K562 (cell line): ENCODE data around the gene LRCH1. TPM values are rescaled to one million over a fixed set of nuclear protein-coding genes. Genes with fewer than 3 reads are reported as not detected.

Experiments used
- ATAC-seq: fragments of 200-7000 bp; cut with Tn5 transposase; 3 replicates; pipeline ENCODE4 v1.9.1; 2020; ENCODE audit warnings: moderate library complexity
- BruUV-seq: library from RNA; stranded (reverse); fragments of 400-500 nt; replicated peaks from 2 replicates; lab custom pipeline; 2021; lab: Mats Ljungman, UMichigan
- CTCF ChIA-PET: fragments of 300-600 bp; formaldehyde crosslinking; extraction: SDS; loops from one replicate; lab custom pipeline; 2021; ENCODE audit warnings: low intra/inter-chr PET ratio; lab: Yijun Ruan, JAX
- POLR2A ChIA-PET: fragments of 300-600, 350-650 bp; sonication (Branson Sonifier 250); formaldehyde crosslinking; extraction: SDS; loops from one replicate; lab custom pipeline; 2021; ENCODE audit warnings: antibody characterized with exemption, inconsistent platforms; lab: Yijun Ruan, JAX
- DNase-seq, 4 experiments: peaks; one replicate each; pipeline versions ENCODE4 v3.0.0 to v3.0.0-alpha.2; 2011 to 2018; ENCODE audit warnings: low spot score in 3 of 4, mixed read lengths in 3 of 4; ENCODE audit errors: extremely low read depth in 1 of 4
- FAIRE-seq: peaks from 2 replicates; lab custom pipeline; 2011; peaks lifted over from hg19 to GRCh38; lab: Jason Lieb, UNC
- H2AFZ ChIP-seq: 2 replicates; pipeline ENCODE4 v1.6.0; 2011; ENCODE audit warnings: low read depth, low read length, control low read depth, inconsistent platforms
- H3K27ac ChIP-seq: fragments of 200-600 bp; 3 replicates; pipeline ENCODE4 v1.8.0; 2011; ENCODE audit warnings: low read depth, mild to moderate bottlenecking, control low read depth, inconsistent platforms, low read length, moderate library complexity, mixed read lengths; ENCODE audit errors: extremely low read depth
- H3K27me3 ChIP-seq, 2 experiments: fragments of 300-600 bp in 1 of 2; 2 replicates in 1 of 2; 3 replicates in 1 of 2; pipeline versions ENCODE4 v1.6.0 to v1.8.0; 2011; ENCODE audit warnings: inconsistent platforms in 2 of 2, low read length in 2 of 2, mild to moderate bottlenecking in 1 of 2, mixed read lengths in 1 of 2, moderate library complexity in 1 of 2; ENCODE audit not compliant: control insufficient read depth in 2 of 2, insufficient read depth in 2 of 2
- H3K36me3 ChIP-seq: fragments of 300-600 bp; 3 replicates; pipeline ENCODE4 v1.8.0; 2011; ENCODE audit warnings: mild to moderate bottlenecking, low read length, inconsistent platforms; ENCODE audit not compliant: control insufficient read depth, insufficient read depth
- H3K4me1 ChIP-seq, 2 experiments: fragments of 200-600 bp in 1 of 2; replicated peaks in 1 of 2; 2 replicates in 1 of 2; 3 replicates in 1 of 2; pipeline versions ENCODE4 v1.5.1 to v1.8.0; 2011; ENCODE audit warnings: inconsistent platforms in 2 of 2, low read length in 2 of 2, mild to moderate bottlenecking in 1 of 2, mixed read lengths in 1 of 2, moderate library complexity in 1 of 2; ENCODE audit not compliant: control insufficient read depth in 2 of 2, insufficient read depth in 2 of 2
- H3K4me2 ChIP-seq: 2 replicates; pipeline ENCODE4 v1.6.1; 2011; ENCODE audit warnings: low read length, control low read depth, inconsistent platforms, mixed read lengths; ENCODE audit not compliant: insufficient read depth
- H3K4me3 ChIP-seq: fragments of 200-600 bp; sonication (generic), shearing (Covaris generic); 2 replicates; pipeline ENCODE4 v1.5.1; 2016; ENCODE audit warnings: control low read depth, inconsistent platforms
- H3K79me2 ChIP-seq: fragments of 200-600 bp; 3 replicates; pipeline ENCODE4 v1.8.0; 2011; ENCODE audit warnings: low read length, inconsistent platforms; ENCODE audit not compliant: control insufficient read depth, insufficient read depth
- H3K9ac ChIP-seq, 2 experiments: 2 replicates each; pipeline versions ENCODE4 v1.6.0 to v1.6.1; 2011; ENCODE audit warnings: low read depth in 2 of 2, low read length in 2 of 2, control low read depth in 1 of 2, inconsistent platforms in 1 of 2, mild to moderate bottlenecking in 1 of 2, mixed read lengths in 1 of 2; ENCODE audit not compliant: insufficient read depth in 1 of 2
- H3K9me1 ChIP-seq: one replicate; pipeline ENCODE4 v1.6.0; 2011; ENCODE audit warnings: inconsistent platforms, mild to moderate bottlenecking, low read length, moderate library complexity; ENCODE audit not compliant: control insufficient read depth, insufficient read depth
- H3K9me3 ChIP-seq: replicated peaks from 2 replicates; pipeline ENCODE4 v1.5.1; 2011; ENCODE audit warnings: low read depth, low read length, inconsistent platforms; ENCODE audit not compliant: control insufficient read depth, insufficient read depth
- H4K20me1 ChIP-seq: replicated peaks from 2 replicates; pipeline ENCODE4 v1.6.1; 2011; ENCODE audit warnings: low read length, inconsistent platforms, mixed read lengths; ENCODE audit not compliant: control insufficient read depth, insufficient read depth
- ZNF384 ChIP-seq: IDR thresholded peaks from 2 replicates; pipeline ENCODE4 v1.6.1; 2012; ENCODE audit warnings: low read depth, low read length, improper control_type of control experiment
- WGBS: fragments of 100-300 bp; shearing (Covaris generic); methylation state at CpG from one replicate; pipeline ENCODE4 v1.1.6; 2016; ENCODE audit warnings: low coverage, mixed read lengths; ENCODE audit not compliant: insufficient coverage; ENCODE audit errors: missing lambda C conversion rate; 5-methylcytosine and 5-hydroxymethylcytosine counted together
- in situ Hi-C: fragments of 300-500 bp; cut with MboI; formaldehyde crosslinking; loops from 4 replicates; pipeline ENCODE4 v1.15.0; 2018; ENCODE audit warnings: inconsistent platforms, mixed read lengths
- intact Hi-C: fragments of 100-400 bp; cut with micrococcal nuclease; formaldehyde crosslinking; loops from 2 replicates; pipeline ENCODE4 v1.14.2; 2022
- polyA plus RNA-seq, 8 experiments: library from polyadenylated mRNA; depleted of rRNA in 4 of 8; stranded (reverse) in 5 of 8; unstranded in 3 of 8; fragments of >200 nt; fragmentation: Nextera tagmentation in 2 of 8; fragmentation: Illumina TruSeq in 1 of 8; extraction: Ambion mirVana in 2 of 8; extraction: Trizol in 1 of 8; gene quantifications; 2 replicates each; pipeline versions ENCODE4 v1.2.1 to v1.2.3, GENCODE V29; 2011 to 2014; ENCODE audit warnings: inconsistent platforms in 1 of 8, missing spikeins in 1 of 8
- total RNA-seq, 7 experiments: library from RNA; depleted of rRNA in 6 of 7; stranded (reverse); fragments of >200 nt in 6 of 7; fragmentation: Illumina TruSeq in 2 of 7; extraction: Trizol in 2 of 7; gene quantifications; 2 replicates each; pipeline versions ENCODE4 v1.2.1 to v1.2.3, GENCODE V29; 2011 to 2021; ENCODE audit warnings: low replicate concordance in 1 of 7
- TF ChIP-seq, protein P1 (sequence below): fragments of 450-650 bp; IDR thresholded peaks from 2 replicates; pipeline ENCODE4 v1.6.1; 2018; ENCODE audit not compliant: partially characterized antibody

LRCH1 gene
- total and polyA plus RNA-seq, 9 of the 15 experiments (the other 6 are each of a cell fraction or from before 2014, with no cell fraction given), result 1.1 to 6.8 (median 3.7) TPM

DNA sequence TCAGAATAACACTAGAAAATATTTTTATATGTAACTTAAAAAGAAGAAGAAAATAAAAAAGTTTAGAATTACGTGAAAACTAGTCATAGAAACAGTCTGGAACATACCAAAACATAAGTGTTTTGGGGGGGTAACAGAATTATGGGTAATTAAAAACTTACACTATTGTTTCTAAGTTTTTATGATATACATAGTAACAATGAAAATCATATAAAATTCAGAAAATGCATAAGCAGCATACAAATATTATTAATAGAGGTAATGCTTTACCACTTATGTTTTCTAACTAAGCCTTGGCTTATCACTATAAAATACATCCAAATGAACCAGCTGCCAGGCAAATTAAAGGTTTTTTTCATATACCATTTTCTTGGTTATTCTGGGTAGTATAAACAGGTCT lies 229.1 kb downstream of the LRCH1 start:
- no peak for ATAC-seq
- Histone ChIP-seq H3K36me3 (peaks cover 90% of the 10 kb centered on the region), H3K9ac (no peak overlapping the region), H3K27me3 (no peaks in the 10 kb centered on the region), H2AFZ (no peak overlapping the region), H3K9me1 (no peaks in the 10 kb centered on the region), H4K20me1 (no peaks in the 10 kb centered on the region), H3K4me1 (no peaks in the 10 kb centered on the region), H3K4me3 (no peak overlapping the region), H3K4me2 (no peak overlapping the region), H3K9me3 (no peaks in the 10 kb centered on the region), H3K79me2 (no peaks in the 10 kb centered on the region), H3K27ac (no peak overlapping the region)
- intact Hi-C loops (no loop called here), in situ Hi-C loops (no loop called here)
- 86% methylated on average over 1 of the region's 1 CpG for WGBS
- ChIA-PET POLR2A (interaction anchor here (0.6 kb wide), 1 partner anchor 14 kb away, joined by 3 read pairs; no protein-coding TSS in a partner anchor), CTCF (no interaction called here)
- no TSS peak for BruUV-seq
- no peak for DNase-seq
- FAIRE-seq, result no peak
- TF ChIP-seq, protein P1, sequence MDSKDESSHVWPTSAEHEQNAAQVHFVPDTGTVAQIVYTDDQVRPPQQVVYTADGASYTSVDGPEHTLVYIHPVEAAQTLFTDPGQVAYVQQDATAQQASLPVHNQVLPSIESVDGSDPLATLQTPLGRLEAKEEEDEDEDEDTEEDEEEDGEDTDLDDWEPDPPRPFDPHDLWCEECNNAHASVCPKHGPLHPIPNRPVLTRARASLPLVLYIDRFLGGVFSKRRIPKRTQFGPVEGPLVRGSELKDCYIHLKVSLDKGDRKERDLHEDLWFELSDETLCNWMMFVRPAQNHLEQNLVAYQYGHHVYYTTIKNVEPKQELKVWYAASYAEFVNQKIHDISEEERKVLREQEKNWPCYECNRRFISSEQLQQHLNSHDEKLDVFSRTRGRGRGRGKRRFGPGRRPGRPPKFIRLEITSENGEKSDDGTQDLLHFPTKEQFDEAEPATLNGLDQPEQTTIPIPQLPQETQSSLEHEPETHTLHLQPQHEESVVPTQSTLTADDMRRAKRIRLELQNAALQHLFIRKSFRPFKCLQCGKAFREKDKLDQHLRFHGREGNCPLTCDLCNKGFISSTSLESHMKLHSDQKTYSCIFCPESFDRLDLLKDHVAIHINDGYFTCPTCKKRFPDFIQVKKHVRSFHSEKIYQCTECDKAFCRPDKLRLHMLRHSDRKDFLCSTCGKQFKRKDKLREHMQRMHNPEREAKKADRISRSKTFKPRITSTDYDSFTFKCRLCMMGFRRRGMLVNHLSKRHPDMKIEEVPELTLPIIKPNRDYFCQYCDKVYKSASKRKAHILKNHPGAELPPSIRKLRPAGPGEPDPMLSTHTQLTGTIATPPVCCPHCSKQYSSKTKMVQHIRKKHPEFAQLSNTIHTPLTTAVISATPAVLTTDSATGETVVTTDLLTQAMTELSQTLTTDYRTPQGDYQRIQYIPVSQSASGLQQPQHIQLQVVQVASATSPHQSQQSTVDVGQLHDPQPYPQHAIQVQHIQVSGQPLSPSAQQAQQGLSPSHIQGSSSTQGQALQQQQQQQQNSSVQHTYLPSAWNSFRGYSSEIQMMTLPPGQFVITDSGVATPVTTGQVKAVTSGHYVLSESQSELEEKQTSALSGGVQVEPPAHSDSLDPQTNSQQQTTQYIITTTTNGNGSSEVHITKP, result peak; percentile 92
- TF ChIP-seq ZNF384, result no peak
- TF ChIP-seq, all 486 proteins: peak for 1
